T1000 (cell line): ENCODE results near the gene SUPT5H.
A peak's percentile ranks its signal among the peaks of the same experiment; 100 is the strongest.

Source experiments
- DNase-seq: peaks from one replicate; lab custom pipeline; 2025; ENCODE audit warnings: mixed read lengths; lab: John Stamatoyannopoulos, UW

SUPT5H gene

GRCh38 chr19:39445196-39446111, at the start of gene SUPT5H:
SUPT5H (plus strand) TSS chr19:39445582; CDS start chr19:39445891, 309 bp downstream.
- DNase-seq: peak; percentile 96

GRCh38 chr19:39397360-39398296, 47.8 kb upstream of the SUPT5H start:
- DNase-seq: peak; percentile 81

GRCh38 chr19:39398297-39398864, 47.0 kb upstream of the SUPT5H start:
- DNase-seq: peak; percentile 58

GRCh38 chr19:39399668-39400050, 45.7 kb upstream of the SUPT5H start:
- no peak for DNase-seq

GRCh38 chr19:39400061-39400460, 45.3 kb upstream of the SUPT5H start:
- DNase-seq: no peak

- no peak for DNase-seq
These were observed 44.3 kb upstream of the SUPT5H start for GRCh38 chr19:39401070-39401548.

- DNase-seq: peak; percentile 24
These were observed 43.6 kb upstream of the SUPT5H start for GRCh38 chr19:39401549-39402345.

GRCh38 chr19:39402346-39403300, 42.8 kb upstream of the SUPT5H start:
- DNase-seq: peak; percentile 78

GRCh38 chr19:39403331-39404312, 41.8 kb upstream of the SUPT5H start:
- peak; percentile 98 for DNase-seq

- DNase-seq: no peak
These were observed 40.0 kb upstream of the SUPT5H start for GRCh38 chr19:39405261-39405957.

- DNase-seq: no peak
These were observed 39.3 kb upstream of the SUPT5H start for GRCh38 chr19:39405958-39406655.

GRCh38 chr19:39406656-39407409, 38.5 kb upstream of the SUPT5H start, which contains the start of gene ZFP36:
ZFP36 (plus strand) TSS chr19:39406847; CDS start chr19:39406905, 58 bp downstream.
- peak; percentile 92 for DNase-seq

GRCh38 chr19:39407410-39407659, 38.0 kb upstream of the SUPT5H start:
- DNase-seq: no peak

- DNase-seq: peak; percentile 46
These were observed 37.6 kb upstream of the SUPT5H start for GRCh38 chr19:39407660-39408391.

- DNase-seq: no peak
These were observed 36.8 kb upstream of the SUPT5H start for GRCh38 chr19:39408392-39409207.
